ENCODE data around the gene KLHL24.

Gene KLHL24

DNA sequence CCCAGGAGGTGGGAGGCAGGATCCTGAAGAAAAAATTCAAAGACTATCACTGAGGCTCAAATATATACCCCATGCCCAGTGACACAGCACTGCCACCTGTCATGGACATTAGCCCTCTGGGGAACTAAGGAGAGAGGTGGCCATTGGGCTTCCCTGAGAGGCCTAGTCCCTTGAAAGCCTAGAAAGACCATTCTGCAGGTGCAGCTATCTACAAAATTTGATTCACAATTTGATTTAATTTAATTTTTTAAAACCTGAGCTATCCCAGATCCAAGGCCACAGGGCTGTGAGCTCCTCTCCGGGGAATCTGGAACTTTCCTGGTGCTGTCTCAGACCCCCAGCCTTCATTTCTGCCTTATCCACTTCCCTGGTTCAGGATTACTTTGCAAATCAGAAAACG is 16.9 kb upstream of the KLHL24 start (continued):
- TF ChIP-seq, protein P1, sequence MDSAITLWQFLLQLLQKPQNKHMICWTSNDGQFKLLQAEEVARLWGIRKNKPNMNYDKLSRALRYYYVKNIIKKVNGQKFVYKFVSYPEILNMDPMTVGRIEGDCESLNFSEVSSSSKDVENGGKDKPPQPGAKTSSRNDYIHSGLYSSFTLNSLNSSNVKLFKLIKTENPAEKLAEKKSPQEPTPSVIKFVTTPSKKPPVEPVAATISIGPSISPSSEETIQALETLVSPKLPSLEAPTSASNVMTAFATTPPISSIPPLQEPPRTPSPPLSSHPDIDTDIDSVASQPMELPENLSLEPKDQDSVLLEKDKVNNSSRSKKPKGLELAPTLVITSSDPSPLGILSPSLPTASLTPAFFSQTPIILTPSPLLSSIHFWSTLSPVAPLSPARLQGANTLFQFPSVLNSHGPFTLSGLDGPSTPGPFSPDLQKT (IDR thresholded peaks at IDR 0.05; ENCODE audit: borderline replicate concordance, low read depth, low read length): no peak
- TF ChIP-seq ZNF266 (tag by site-specific recombination; IDR thresholded peaks at IDR 0.05; ENCODE audit: low read depth) (no peak), ZFHX2 (tag by site-specific recombination; conservative IDR thresholded peaks at IDR 0.05) (no peak), ZNF416 (tag by site-specific recombination; IDR thresholded peaks at IDR 0.05) (no peak)

GRCh38 chr3:183619010-183619409 is 16.4 kb upstream of the KLHL24 start:
- Histone ChIP-seq H3K4me1 (ENCODE audit: control insufficient read depth, insufficient read depth, low read length) (no peaks in the 10 kb centered on the region), H3K36me3 (ENCODE audit: control insufficient read depth in 2 of 2, insufficient read depth in 1 of 2, low read length in 2 of 2) (no peaks in the 10 kb centered on the region), H3K27ac (ENCODE audit: extremely low read depth, low read depth, low read length) (no peak overlapping the region), H3K4me3 (ENCODE audit: low read depth, low read length) (no peak overlapping the region), H3K9me3 (ENCODE audit: control insufficient read depth, insufficient read depth, low read depth, low read length) (no peaks in the 10 kb centered on the region)
- CTCF ChIA-PET: no interaction called here
- TF ChIP-seq OSR2 (tag by site-specific recombination; IDR thresholded peaks at IDR 0.05) (no peak), ZBTB8A (tag by site-specific recombination; IDR thresholded peaks at IDR 0.05) (no peak), ZNF664 (tag by site-specific recombination; IDR thresholded peaks at IDR 0.05) (no peak), ZBTB21 (tag by site-specific recombination; IDR thresholded peaks at IDR 0.05) (no peak), ZNF324 (tag by site-specific recombination; IDR thresholded peaks at IDR 0.05) (no peak), HOXA7 (CRISPR knock-in tag; IDR thresholded peaks at IDR 0.05; ENCODE audit: borderline replicate concordance) (no peak), ZNF19 (tag by site-specific recombination; IDR thresholded peaks at IDR 0.05; ENCODE audit: low read depth) (no peak), ZNF624 (tag by site-specific recombination; IDR thresholded peaks at IDR 0.05) (no peak), ZNF473 (tag by site-specific recombination; IDR thresholded peaks at IDR 0.05) (no peak), ZSCAN30 (tag by site-specific recombination; IDR thresholded peaks at IDR 0.05) (no peak), ZNF114 (tag by site-specific recombination; IDR thresholded peaks at IDR 0.05) (no peak), SP7 (tag by site-specific recombination; IDR thresholded peaks at IDR 0.05) (no peak)
- TF ChIP-seq, protein P2, sequence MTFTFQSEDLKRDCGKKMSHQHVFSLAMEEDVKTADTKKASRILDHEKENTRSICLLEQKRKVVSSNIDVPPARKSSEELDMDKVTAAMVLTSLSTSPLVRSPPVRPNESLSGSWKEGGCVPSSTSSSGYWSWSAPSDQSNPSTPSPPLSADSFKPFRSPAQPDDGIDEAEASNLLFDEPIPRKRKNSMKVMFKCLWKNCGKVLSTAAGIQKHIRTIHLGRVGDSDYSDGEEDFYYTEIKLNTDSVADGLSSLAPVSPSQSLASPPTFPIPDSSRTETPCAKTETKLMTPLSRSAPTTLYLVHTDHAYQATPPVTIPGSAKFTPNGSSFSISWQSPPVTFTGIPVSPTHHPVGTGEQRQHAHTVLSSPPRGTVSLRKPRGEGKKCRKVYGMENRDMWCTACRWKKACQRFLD (tag by site-specific recombination; IDR thresholded peaks at IDR 0.05): no peak
- TF ChIP-seq, protein P3, sequence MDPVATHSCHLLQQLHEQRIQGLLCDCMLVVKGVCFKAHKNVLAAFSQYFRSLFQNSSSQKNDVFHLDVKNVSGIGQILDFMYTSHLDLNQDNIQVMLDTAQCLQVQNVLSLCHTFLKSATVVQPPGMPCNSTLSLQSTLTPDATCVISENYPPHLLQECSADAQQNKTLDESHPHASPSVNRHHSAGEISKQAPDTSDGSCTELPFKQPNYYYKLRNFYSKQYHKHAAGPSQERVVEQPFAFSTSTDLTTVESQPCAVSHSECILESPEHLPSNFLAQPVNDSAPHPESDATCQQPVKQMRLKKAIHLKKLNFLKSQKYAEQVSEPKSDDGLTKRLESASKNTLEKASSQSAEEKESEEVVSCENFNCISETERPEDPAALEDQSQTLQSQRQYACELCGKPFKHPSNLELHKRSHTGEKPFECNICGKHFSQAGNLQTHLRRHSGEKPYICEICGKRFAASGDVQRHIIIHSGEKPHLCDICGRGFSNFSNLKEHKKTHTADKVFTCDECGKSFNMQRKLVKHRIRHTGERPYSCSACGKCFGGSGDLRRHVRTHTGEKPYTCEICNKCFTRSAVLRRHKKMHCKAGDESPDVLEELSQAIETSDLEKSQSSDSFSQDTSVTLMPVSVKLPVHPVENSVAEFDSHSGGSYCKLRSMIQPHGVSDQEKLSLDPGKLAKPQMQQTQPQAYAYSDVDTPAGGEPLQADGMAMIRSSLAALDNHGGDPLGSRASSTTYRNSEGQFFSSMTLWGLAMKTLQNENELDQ (tag by site-specific recombination; IDR thresholded peaks at IDR 0.05; ENCODE audit: low read depth): no peak
- POLR2A ChIA-PET: interaction anchor here (0.5 kb wide), 1 partner anchor 103 kb away, joined by 4 read pairs; no protein-coding TSS in a partner anchor

- Histone ChIP-seq H3K36me3 (ENCODE audit: control insufficient read depth in 2 of 2, insufficient read depth in 1 of 2, low read length in 2 of 2) (no peaks in the 10 kb centered on the region), H3K4me3 (ENCODE audit: low read depth, low read length) (no peak overlapping the region), H3K4me1 (ENCODE audit: control insufficient read depth, insufficient read depth, low read length) (no peaks in the 10 kb centered on the region), H3K27ac (ENCODE audit: extremely low read depth, low read depth, low read length) (no peak overlapping the region), H3K9me3 (ENCODE audit: control insufficient read depth, insufficient read depth, low read depth, low read length) (no peaks in the 10 kb centered on the region)
- ChIA-PET POLR2A (no interaction called here), CTCF (no interaction called here)
- TF ChIP-seq ZNF202 (tag by site-specific recombination; IDR thresholded peaks at IDR 0.05; ENCODE audit: borderline replicate concordance) (no peak), RBAK (tag by site-specific recombination; IDR thresholded peaks at IDR 0.05) (no peak), ZNF510 (tag by site-specific recombination; IDR thresholded peaks at IDR 0.05; ENCODE audit: insufficient replicate concordance) (no peak), ZNF155 (tag by site-specific recombination; IDR thresholded peaks at IDR 0.05) (no peak), ZNF501 (tag by site-specific recombination; IDR thresholded peaks at IDR 0.05) (no peak), ZFP69B (tag by site-specific recombination; IDR thresholded peaks at IDR 0.05) (no peak), ZIC2 (tag by site-specific recombination; IDR thresholded peaks at IDR 0.05) (peak; percentile 49; the same call in 1 of the 2 replicates), CTCF (tag by site-specific recombination; IDR thresholded peaks at IDR 0.05) (no peak)
Observed at GRCh38 chr3:183619624-183620251, 15.7 kb upstream of the KLHL24 start.

Data from HEK293 (cell line).